GM23248 (cell line): ENCODE results near the gene SSH3.

ENCODE experiments used
- EZH2 ChIP-seq: fragments of 200-600 bp; sonication (generic); IDR thresholded peaks from 2 replicates; pipeline ENCODE4 v1.6.1; 2018; ENCODE audit warnings: antibody characterized with exemption, mild to moderate bottlenecking; ENCODE audit not compliant: insufficient read depth, poor library complexity, severe bottlenecking
- EZH2phosphoT487 ChIP-seq: fragments of 200-600 bp; sonication (generic); IDR thresholded peaks from 2 replicates; pipeline ENCODE4 v1.6.1; 2018; ENCODE audit warnings: antibody characterized with exemption, moderate library complexity, mild to moderate bottlenecking, low read depth; ENCODE audit not compliant: insufficient read depth

DNA sequence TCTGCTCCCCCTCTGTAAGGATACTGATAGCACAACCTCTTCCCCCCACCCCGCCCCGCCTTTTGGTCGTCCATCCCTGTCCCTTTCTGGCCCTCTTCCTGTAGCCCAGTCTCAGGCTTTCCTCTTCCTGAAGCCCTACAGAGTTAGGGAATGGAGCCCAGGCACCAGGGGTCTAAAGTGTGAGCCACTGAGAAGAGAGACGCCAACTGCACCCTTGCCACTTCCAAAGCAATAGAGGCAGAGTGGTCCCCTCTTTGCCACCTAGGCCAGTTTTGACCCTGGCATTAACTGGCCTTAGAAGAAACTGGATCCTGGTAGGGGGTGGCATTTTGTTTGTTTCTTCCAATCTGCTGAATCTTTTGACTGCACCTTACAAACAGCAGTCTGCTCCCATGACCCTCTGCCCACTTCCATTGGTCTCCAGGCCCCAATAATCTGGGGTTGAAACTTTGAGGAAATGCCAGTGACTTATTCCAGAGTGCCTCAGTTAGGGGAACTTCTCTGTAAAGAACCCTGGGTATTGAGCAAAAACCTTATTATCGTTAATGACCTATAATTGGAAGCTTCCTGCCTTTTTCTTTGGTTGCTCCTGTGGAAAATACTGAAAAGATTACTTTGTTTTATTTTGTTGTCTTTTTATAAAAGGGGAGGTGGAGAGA lies 46.7 kb upstream of the SSH3 start:
- TF ChIP-seq EZH2, result no peak
- TF ChIP-seq EZH2phosphoT487, result no peak
